HepG2 (cell line): Measurements from ENCODE around the gene P4HA1. TPM values are rescaled to one million over a fixed set of nuclear protein-coding genes. Genes with fewer than 3 reads are reported as not detected.

ENCODE experiments used
- ATAC-seq: fragments of 200-7000 bp; cut with Tn5 transposase; 3 replicates; pipeline ENCODE4 v1.9.1; 2020; ENCODE audit warnings: mild to moderate bottlenecking, moderate library complexity
- BruUV-seq: library from RNA; stranded (reverse); fragments of 400-500 nt; replicated peaks from 2 replicates; lab custom pipeline; 2021; lab: Mats Ljungman, UMichigan
- CTCF ChIA-PET: fragments of 300-600 bp; formaldehyde crosslinking; extraction: SDS; loops from one replicate; lab custom pipeline; 2021; ENCODE audit warnings: low total read pairs, inconsistent platforms, low intra/inter-chr PET ratio; lab: Yijun Ruan, JAX
- POLR2A ChIA-PET: fragments of 350-600 bp; sonication (Branson Sonifier 250); formaldehyde crosslinking; loops from one replicate; lab custom pipeline; 2020; ENCODE audit warnings: antibody characterized with exemption, inconsistent platforms; lab: Yijun Ruan, JAX
- DNase-seq: peaks from one replicate; pipeline ENCODE4 v3.0.0-alpha.2; 2015; ENCODE audit warnings: low spot score
- FAIRE-seq: peaks from 3 replicates; lab custom pipeline; 2011; peaks lifted over from hg19 to GRCh38; lab: Jason Lieb, UNC
- H2AFZ ChIP-seq: one replicate; pipeline ENCODE4 v1.6.1; 2011; ENCODE audit warnings: low read length, inconsistent platforms
- H3K27ac ChIP-seq: fragments of 300-600 bp; 3 replicates; pipeline ENCODE4 v1.8.0; 2011; ENCODE audit warnings: mixed run types, mild to moderate bottlenecking, mixed read lengths, low read length, inconsistent platforms; ENCODE audit not compliant: insufficient read depth; ENCODE audit errors: extremely low read length
- H3K27me3 ChIP-seq, 2 experiments: fragments of 200-600 bp in 1 of 2; 2 replicates in 1 of 2; 3 replicates in 1 of 2; pipeline versions ENCODE4 v1.6.0 to v1.8.0; 2011; ENCODE audit warnings: low read length in 2 of 2, mild to moderate bottlenecking in 2 of 2, moderate library complexity in 2 of 2, inconsistent platforms in 1 of 2; ENCODE audit not compliant: insufficient read depth in 2 of 2, control insufficient read depth in 1 of 2
- H3K36me3 ChIP-seq, 2 experiments: fragments of 200-600 bp in 1 of 2; replicated peaks in 1 of 2; 2 replicates in 1 of 2; 3 replicates in 1 of 2; pipeline versions ENCODE4 v1.5.1 to v1.8.0; 2011; ENCODE audit warnings: low read length in 2 of 2, inconsistent platforms in 1 of 2; ENCODE audit not compliant: insufficient read depth in 2 of 2, control insufficient read depth in 1 of 2
- H3K4me1 ChIP-seq: 2 replicates; pipeline ENCODE4 v1.5.1; 2012; ENCODE audit warnings: low read length, inconsistent platforms; ENCODE audit not compliant: insufficient read depth
- H3K4me2 ChIP-seq: 2 replicates; pipeline ENCODE4 v1.6.0; 2011; ENCODE audit warnings: low read depth, low read length, inconsistent platforms
- H3K4me3 ChIP-seq, 3 experiments: fragments of 200-600 bp in 1 of 3; sonication (generic), shearing (Covaris generic) in 1 of 3; replicated peaks in 1 of 3; 2 replicates each; pipeline ENCODE4 v1.5.1; 2011 to 2016; ENCODE audit warnings: low read length in 3 of 3, inconsistent platforms in 2 of 3, low read depth in 2 of 3, mild to moderate bottlenecking in 2 of 3, control low read depth in 1 of 3, mixed read lengths in 1 of 3; ENCODE audit not compliant: insufficient read depth in 1 of 3
- H3K79me2 ChIP-seq: one replicate; pipeline ENCODE4 v1.6.1; 2011; ENCODE audit warnings: low read length, inconsistent platforms; ENCODE audit not compliant: insufficient read depth
- H3K9ac ChIP-seq: 2 replicates; pipeline ENCODE4 v1.6.0; 2011; ENCODE audit warnings: mild to moderate bottlenecking, low read depth, low read length, inconsistent platforms; ENCODE audit not compliant: insufficient read depth
- H3K9me3 ChIP-seq: 2 replicates; pipeline ENCODE4 v1.5.1; 2012; ENCODE audit warnings: mild to moderate bottlenecking, low read length
- H4K20me1 ChIP-seq: 2 replicates; pipeline ENCODE4 v1.6.0; 2011; ENCODE audit warnings: inconsistent platforms, mild to moderate bottlenecking, low read length, moderate library complexity; ENCODE audit not compliant: insufficient read depth
- CREB3 ChIP-seq: sonication (generic); formaldehyde crosslinking; IDR thresholded peaks from 2 replicates; pipeline ENCODE4 v1.5.0; 2020; ENCODE audit warnings: missing genetic modification reagents
- GATA4 ChIP-seq: sonication (generic); IDR thresholded peaks from 2 replicates; pipeline ENCODE4 v1.6.1; 2016; ENCODE audit warnings: antibody characterized with exemption, low read depth, borderline replicate concordance
- HNF1A ChIP-seq, 2 experiments: sonication (generic) in 1 of 2; formaldehyde crosslinking in 1 of 2; IDR thresholded peaks; 2 replicates each; pipeline versions ENCODE4 v1.4.0 to v1.6.1; 2016 to 2020; ENCODE audit warnings: borderline replicate concordance in 1 of 2, low read depth in 1 of 2, mild to moderate bottlenecking in 1 of 2, missing genetic modification reagents in 1 of 2
- KAT8 ChIP-seq: IDR thresholded peaks from 2 replicates; pipeline ENCODE4 v1.6.1; 2016; ENCODE audit warnings: missing genetic modification reagents, missing compliant biosample characterization
- KLF6 ChIP-seq: IDR thresholded peaks from 2 replicates; pipeline ENCODE4 v1.8.0; 2016; ENCODE audit warnings: missing biosample characterization, missing genetic modification reagents
- ONECUT2 ChIP-seq: sonication (generic); formaldehyde crosslinking; IDR thresholded peaks from 2 replicates; pipeline ENCODE4 v1.4.0; 2020; ENCODE audit warnings: missing genetic modification reagents
- POLR2A ChIP-seq, 2 experiments: IDR thresholded peaks; 2 replicates each; pipeline ENCODE4 v1.6.1; 2011; ENCODE audit warnings: low read depth in 2 of 2, low read length in 2 of 2, mild to moderate bottlenecking in 1 of 2, moderate library complexity in 1 of 2; ENCODE audit not compliant: insufficient read depth in 1 of 2
- SUZ12 ChIP-seq: fragments of 150-350 bp; IDR thresholded peaks from 2 replicates; pipeline ENCODE4 v1.6.1; 2014; ENCODE audit warnings: low read depth, low read length
- ZBTB42 ChIP-seq: sonication (generic); formaldehyde crosslinking; IDR thresholded peaks from 2 replicates; pipeline ENCODE4 v1.5.0; 2020; ENCODE audit warnings: mild to moderate bottlenecking, missing genetic modification reagents
- ZFP36L2 ChIP-seq: sonication (generic); formaldehyde crosslinking; IDR thresholded peaks from 2 replicates; pipeline ENCODE4 v1.4.0; 2020; ENCODE audit warnings: missing genetic modification reagents
- ZFP91 ChIP-seq: sonication (generic); formaldehyde crosslinking; IDR thresholded peaks from 2 replicates; pipeline ENCODE4 v1.9.0; 2022; ENCODE audit warnings: missing genetic modification reagents, mild to moderate bottlenecking, borderline replicate concordance
- ZKSCAN5 ChIP-seq: sonication (generic); formaldehyde crosslinking; IDR thresholded peaks from 2 replicates; pipeline ENCODE4 v1.5.1; 2020; ENCODE audit warnings: mild to moderate bottlenecking, missing genetic modification reagents
- ZNF383 ChIP-seq: sonication (generic); formaldehyde crosslinking; IDR thresholded peaks from 2 replicates; pipeline ENCODE4 v1.4.0; 2020; ENCODE audit warnings: missing genetic modification reagents, mild to moderate bottlenecking, borderline replicate concordance
- ZNF562 ChIP-seq: sonication (generic); formaldehyde crosslinking; IDR thresholded peaks from 2 replicates; pipeline ENCODE4 v1.8.0; 2022; ENCODE audit warnings: missing genetic modification reagents, borderline replicate concordance
- ZNF564 ChIP-seq: sonication (generic); formaldehyde crosslinking; IDR thresholded peaks from 2 replicates; pipeline ENCODE4 v1.8.1; 2023; ENCODE audit warnings: mild to moderate bottlenecking, missing genetic modification reagents
- ZNF780A ChIP-seq: sonication (generic); formaldehyde crosslinking; IDR thresholded peaks from 2 replicates; pipeline ENCODE4 v1.8.0; 2022; ENCODE audit warnings: mild to moderate bottlenecking, missing genetic modification reagents, moderate library complexity
- ZSCAN21 ChIP-seq: sonication (generic); formaldehyde crosslinking; IDR thresholded peaks from 2 replicates; pipeline ENCODE4 v1.8.0; 2022; ENCODE audit warnings: mild to moderate bottlenecking, missing genetic modification reagents, moderate library complexity, borderline replicate concordance
- in situ Hi-C: cut with HindIII; loops from 2 replicates; pipeline ENCODE4 v1.10.0; 2017; ENCODE audit warnings: low pct_unique_long_range_greater_than_20kb; ENCODE audit not compliant: extremely low pct_ligation_motif_present
- intact Hi-C: fragments of 100-400 bp; cut with micrococcal nuclease; formaldehyde crosslinking; loops from one replicate; pipeline ENCODE4 v1.10.0; 2022; ENCODE audit not compliant: unreplicated experiment
- polyA plus RNA-seq, 8 experiments: library from polyadenylated mRNA; depleted of rRNA in 3 of 8; stranded (reverse) in 7 of 8; unstranded in 1 of 8; fragments of >200 nt; fragmentation: Illumina TruSeq in 4 of 8; extraction: Trizol in 4 of 8; gene quantifications; 2 replicates each; pipeline versions ENCODE4 v1.2.1 to v1.2.3, GENCODE V29; 2011 to 2016; ENCODE audit warnings: low read depth in 4 of 8, missing spikeins in 1 of 8, mixed read lengths in 1 of 8; ENCODE audit not compliant: insufficient read depth in 1 of 8
- total RNA-seq, 5 experiments: library from RNA; depleted of rRNA; stranded (reverse); fragments of >200 nt; fragmentation: Illumina TruSeq; extraction: Trizol; gene quantifications; 2 replicates each; pipeline ENCODE4 v1.2.3, GENCODE V29; 2016; ENCODE audit warnings: low read depth in 1 of 5
- TF ChIP-seq, protein P1 (sequence below): sonication (generic); formaldehyde crosslinking; IDR thresholded peaks from 2 replicates; pipeline ENCODE4 v1.4.0; 2020; ENCODE audit warnings: missing genetic modification reagents, mild to moderate bottlenecking, borderline replicate concordance

The P4HA1 gene
- total and polyA plus RNA-seq, 2 of the 13 experiments (the other 11 are each of a cell fraction or from before 2014, with no cell fraction given), result 63.1 to 196 TPM

DNA sequence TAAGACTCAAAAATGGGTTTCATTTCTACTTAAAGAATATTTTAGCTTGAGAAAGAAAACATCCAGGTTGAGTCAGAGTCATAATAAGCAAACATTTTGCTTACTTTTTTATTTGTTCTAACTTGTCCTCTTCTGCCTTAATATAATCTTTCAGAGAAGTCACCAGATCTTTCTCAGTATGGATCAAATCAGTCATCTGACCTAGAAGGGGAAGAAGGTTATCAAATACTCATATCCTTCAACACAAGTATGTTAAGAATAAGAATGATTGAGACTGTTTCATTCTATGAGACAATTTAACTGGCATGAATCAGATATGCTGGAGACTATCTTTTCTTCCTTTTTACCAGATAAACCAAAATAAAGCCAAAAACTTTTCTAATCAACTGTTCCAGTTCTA is 23.0 kb downstream of the P4HA1 start:
- intact Hi-C loops, result no loop called here
- no peak for TF ChIP-seq ZSCAN21 (CRISPR knock-in tag)
- TF ChIP-seq ZNF780A (CRISPR knock-in tag), result no peak
- no peak for TF ChIP-seq ONECUT2 (CRISPR knock-in tag)
- TF ChIP-seq ZFP36L2, result no peak
- TF ChIP-seq ZFP91, result no peak
- no peak for TF ChIP-seq SUZ12
- TF ChIP-seq HNF1A (IDR thresholded peaks at IDR 0.05; ENCODE audit: low read depth), result no peak
- TF ChIP-seq HNF1A (CRISPR knock-in tag; IDR thresholded peaks at IDR 0.05; ENCODE audit: borderline replicate concordance), result no peak
- TF ChIP-seq KAT8, result no peak
- no peak for TF ChIP-seq CREB3 (CRISPR knock-in tag)
- no peak for TF ChIP-seq ZBTB42 (CRISPR knock-in tag)
- TF ChIP-seq, protein P1, sequence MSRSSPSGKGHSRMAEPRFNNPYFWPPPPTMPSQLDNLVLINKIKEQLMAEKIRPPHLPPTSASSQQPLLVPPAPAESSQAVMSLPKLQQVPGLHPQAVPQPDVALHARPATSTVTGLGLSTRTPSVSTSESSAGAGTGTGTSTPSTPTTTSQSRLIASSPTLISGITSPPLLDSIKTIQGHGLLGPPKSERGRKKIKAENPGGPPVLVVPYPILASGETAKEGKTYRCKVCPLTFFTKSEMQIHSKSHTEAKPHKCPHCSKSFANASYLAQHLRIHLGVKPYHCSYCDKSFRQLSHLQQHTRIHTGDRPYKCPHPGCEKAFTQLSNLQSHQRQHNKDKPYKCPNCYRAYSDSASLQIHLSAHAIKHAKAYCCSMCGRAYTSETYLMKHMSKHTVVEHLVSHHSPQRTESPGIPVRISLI (CRISPR knock-in tag), result no peak
- TF ChIP-seq ZKSCAN5 (CRISPR knock-in tag), result no peak
- no peak for TF ChIP-seq ZNF564 (CRISPR knock-in tag)
- no peak for TF ChIP-seq GATA4
- no peak for TF ChIP-seq ZNF383 (CRISPR knock-in tag)
- no peak for TF ChIP-seq POLR2A (IDR thresholded peaks at IDR 0.05; ENCODE audit: insufficient read depth in 1 of 2, low read depth in 2 of 2, low read length in 2 of 2)
- TF ChIP-seq KLF6 (CRISPR knock-in tag), result no peak
- TF ChIP-seq ZNF562, result no peak

More for the DNA sequence above, 23.0 kb downstream of the P4HA1 start:
- Histone ChIP-seq H4K20me1 (peaks cover 39% of the 10 kb centered on the region), H3K4me1 (no peaks in the 10 kb centered on the region), H3K36me3 (peaks cover 6 to 61% of the 10 kb centered on the region in 2 experiments), H2AFZ (no peak overlapping the region), H3K4me3 (no peak overlapping the region), H3K27ac (no peak overlapping the region), H3K9me3 (no peaks in the 10 kb centered on the region), H3K79me2 (peaks cover 38% of the 10 kb centered on the region), H3K27me3 (no peaks in the 10 kb centered on the region), H3K9ac (no peak overlapping the region), H3K4me2 (no peak overlapping the region)
- no TSS peak for BruUV-seq
- no peak for ATAC-seq
- ChIA-PET POLR2A (no interaction called here), CTCF (no interaction called here)
- in situ Hi-C loops, result no loop called here
- FAIRE-seq, result no peak
- DNase-seq, result no peak
